Gastrocnemius medialis (tissue), 4 donors: ENCODE results near the gene CARM1. TPM values are rescaled to one million over a fixed set of nuclear protein-coding genes. Genes with fewer than 3 reads are reported as not detected.
"Not testable (repeated sequence)": the region's sequence is repeated elsewhere in the genome, so short reads cannot be mapped to it uniquely, and the experiment has no call there.

Experiments used
- ATAC-seq, 2 donors: fragments of 150-250 bp; one replicate each; pipeline ENCODE4 v1.9.1; 2016
- DNase-seq, 2 donors: peaks; one replicate each; pipeline ENCODE4 v3.0.0-alpha.2; 2019
- H3K27ac ChIP-seq, 4 donors: fragments of 200-600 bp; sonication (generic); 1 replicate in 1 of 4; 2 replicates in 3 of 4; pipeline ENCODE4 v1.5.1; 2016 to 2018; ENCODE audit warnings: mild to moderate bottlenecking in 2 of 4, moderate library complexity in 1 of 4
- H3K27me3 ChIP-seq, 3 donors: fragments of 200-600 bp; sonication (generic) in 2 of 3; 1 replicate in 1 of 3; 2 replicates in 2 of 3; pipeline versions ENCODE4 v1.5.1 to v1.6.0; 2016 to 2019; ENCODE audit warnings: mild to moderate bottlenecking in 1 of 3, moderate library complexity in 1 of 3
- H3K36me3 ChIP-seq, 2 donors: fragments of 200-600 bp; sonication (generic) in 1 of 2; one replicate each; pipeline ENCODE4 v1.5.1; 2017 to 2018
- H3K4me1 ChIP-seq, 2 donors: fragments of 200-600 bp; sonication (generic) in 1 of 2; one replicate each; pipeline ENCODE4 v1.5.1; 2016 to 2017; ENCODE audit warnings: mild to moderate bottlenecking in 2 of 2
- H3K4me3 ChIP-seq, 4 donors: fragments of 200-600 bp; sonication (generic) in 3 of 4; 1 replicate in 1 of 4; 2 replicates in 3 of 4; pipeline ENCODE4 v1.5.1; 2016 to 2019; ENCODE audit warnings: mild to moderate bottlenecking in 2 of 4
- H3K9me3 ChIP-seq, 3 donors: fragments of 200-600 bp; sonication (generic) in 2 of 3; 1 replicate in 1 of 3; 2 replicates in 2 of 3; pipeline ENCODE4 v1.5.1; 2016 to 2019
- POLR2A ChIP-seq, 2 donors: fragments of 450-650 bp; IDR thresholded peaks; one replicate each; pipeline ENCODE4 v1.6.1; 2017; ENCODE audit warnings: antibody characterized with exemption in 2 of 2, mild to moderate bottlenecking in 2 of 2, moderate library complexity in 2 of 2
- in situ Hi-C, 4 donors: fragments of 200-750 bp; cut with MboI; loops; one replicate each; pipeline versions ENCODE4 v1.15.0 to v1.8.0; 2017; ENCODE audit warnings: low sequenced_read_pairs in 4 of 4
- intact Hi-C: fragments of 100-400 bp; cut with DNase I; formaldehyde crosslinking; loops from one replicate; pipeline ENCODE4 v1.15.1; 2023; ENCODE audit warnings: low total_unique reads
- total RNA-seq, 4 donors: library from RNA; depleted of rRNA; stranded (reverse); fragments of >200 nt; gene quantifications; one replicate each; pipeline versions ENCODE4 v1.1.0 to v1.2.3, GENCODE V29; 2016
- TF ChIP-seq, protein P1 (sequence below), 5 experiments: fragments of 450-650 bp in 3 of 5; fragments of 200-600 bp in 2 of 5; sonication (generic) in 2 of 5; IDR thresholded peaks in 4 of 5; conservative IDR thresholded peaks in 1 of 5; 1 replicate in 4 of 5; 2 replicates in 1 of 5; pipeline ENCODE4 v1.5.1; 2016 to 2019; ENCODE audit warnings: antibody characterized with exemption in 5 of 5, mild to moderate bottlenecking in 3 of 5, moderate library complexity in 3 of 5

The CARM1 gene
- total RNA-seq, 4 donors from 2014 or later: 31.2 to 58.5 (median 53.0) TPM

DNA sequence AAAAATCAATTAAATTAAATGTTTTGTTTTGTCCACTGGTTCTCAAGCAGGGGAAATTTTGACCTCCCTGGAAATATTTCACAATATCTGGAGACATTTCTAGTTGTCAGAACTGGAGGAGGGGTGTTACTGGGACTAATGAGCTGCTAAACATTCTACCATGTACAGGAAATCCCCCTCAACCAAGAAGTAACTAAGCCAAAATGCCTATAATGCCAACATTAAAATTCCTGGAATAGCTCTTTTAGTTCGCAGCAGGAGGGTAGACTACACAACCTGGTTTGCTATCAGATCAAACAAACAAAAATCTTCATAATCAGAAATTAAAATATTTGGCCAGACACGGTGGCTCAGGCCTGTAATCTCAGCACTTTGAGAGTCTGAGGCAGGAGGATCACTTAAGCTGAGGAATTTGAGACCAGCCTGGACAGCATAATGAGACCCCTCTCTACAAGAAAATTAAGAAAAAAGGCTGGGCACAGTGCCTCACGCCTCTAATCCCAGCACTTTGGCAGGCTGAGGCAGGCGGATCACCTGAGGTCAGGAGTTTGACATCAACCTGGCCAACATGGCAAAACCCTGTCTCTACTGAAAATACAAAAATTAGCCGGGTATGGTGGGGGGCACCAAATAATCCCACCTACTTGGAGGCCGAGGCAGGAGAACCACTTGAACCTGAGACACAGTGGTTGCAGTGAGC, 75.8 kb downstream of the CARM1 start:
- H3K9me3 ChIP-seq: no peaks in the 10 kb centered on the region
- no peak overlapping the region for H3K4me3 ChIP-seq
- H3K4me1 ChIP-seq: no peaks in the 10 kb centered on the region
- no peaks in the 10 kb centered on the region for H3K36me3 ChIP-seq
- in situ Hi-C loops: loop anchor here in 1 of 4 donors (10.0 kb wide), 1 partner anchor 188 kb away; no protein-coding TSS in a partner anchor
- no peak overlapping the region for H3K27ac ChIP-seq
- ATAC-seq: no peak
- H3K27me3 ChIP-seq: no peaks in the 10 kb centered on the region
- intact Hi-C loops: no loop called here
- no peak for TF ChIP-seq POLR2A (IDR thresholded peaks at IDR 0.05)
- TF ChIP-seq, protein P1, sequence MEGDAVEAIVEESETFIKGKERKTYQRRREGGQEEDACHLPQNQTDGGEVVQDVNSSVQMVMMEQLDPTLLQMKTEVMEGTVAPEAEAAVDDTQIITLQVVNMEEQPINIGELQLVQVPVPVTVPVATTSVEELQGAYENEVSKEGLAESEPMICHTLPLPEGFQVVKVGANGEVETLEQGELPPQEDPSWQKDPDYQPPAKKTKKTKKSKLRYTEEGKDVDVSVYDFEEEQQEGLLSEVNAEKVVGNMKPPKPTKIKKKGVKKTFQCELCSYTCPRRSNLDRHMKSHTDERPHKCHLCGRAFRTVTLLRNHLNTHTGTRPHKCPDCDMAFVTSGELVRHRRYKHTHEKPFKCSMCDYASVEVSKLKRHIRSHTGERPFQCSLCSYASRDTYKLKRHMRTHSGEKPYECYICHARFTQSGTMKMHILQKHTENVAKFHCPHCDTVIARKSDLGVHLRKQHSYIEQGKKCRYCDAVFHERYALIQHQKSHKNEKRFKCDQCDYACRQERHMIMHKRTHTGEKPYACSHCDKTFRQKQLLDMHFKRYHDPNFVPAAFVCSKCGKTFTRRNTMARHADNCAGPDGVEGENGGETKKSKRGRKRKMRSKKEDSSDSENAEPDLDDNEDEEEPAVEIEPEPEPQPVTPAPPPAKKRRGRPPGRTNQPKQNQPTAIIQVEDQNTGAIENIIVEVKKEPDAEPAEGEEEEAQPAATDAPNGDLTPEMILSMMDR (IDR thresholded peaks at IDR 0.05 in 4 of 5, conservative IDR thresholded peaks at IDR 0.05 in 1 of 5): no peak
- no peak for DNase-seq

DNA sequence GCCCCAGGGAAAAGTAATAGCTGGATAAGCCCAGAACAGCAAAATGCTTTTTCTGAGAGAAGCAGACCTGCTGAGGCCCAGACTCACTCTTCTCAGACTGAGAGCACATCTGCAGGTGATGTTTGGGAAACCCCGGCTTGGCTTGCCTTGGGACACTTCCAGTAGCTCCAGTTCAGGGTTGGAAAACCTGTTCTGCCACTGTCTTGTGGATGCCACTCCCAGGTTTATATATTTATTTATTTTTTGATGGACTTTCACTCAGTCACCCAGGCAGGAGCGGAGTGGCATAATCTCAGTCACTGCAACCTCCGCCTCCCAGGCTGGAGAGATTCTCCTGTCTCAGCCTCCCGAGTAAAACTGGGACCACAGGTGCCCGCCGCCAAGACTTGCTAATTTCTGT, 81.5 kb downstream of the CARM1 start:
- intact Hi-C loops (no loop called here), in situ Hi-C loops (no loop called here)
- Histone ChIP-seq H3K9me3 (no peaks in the 10 kb centered on the region), H3K27ac (no peak overlapping the region), H3K4me1 (no peaks in the 10 kb centered on the region), H3K36me3 (no peaks in the 10 kb centered on the region), H3K4me3 (no peak overlapping the region), H3K27me3 (no peaks in the 10 kb centered on the region)
- DNase-seq (no peak), ATAC-seq (no peak)
- no peak for TF ChIP-seq POLR2A (IDR thresholded peaks at IDR 0.05)
- TF ChIP-seq, protein P1 (IDR thresholded peaks at IDR 0.05 in 4 of 5, conservative IDR thresholded peaks at IDR 0.05 in 1 of 5): no peak

DNA sequence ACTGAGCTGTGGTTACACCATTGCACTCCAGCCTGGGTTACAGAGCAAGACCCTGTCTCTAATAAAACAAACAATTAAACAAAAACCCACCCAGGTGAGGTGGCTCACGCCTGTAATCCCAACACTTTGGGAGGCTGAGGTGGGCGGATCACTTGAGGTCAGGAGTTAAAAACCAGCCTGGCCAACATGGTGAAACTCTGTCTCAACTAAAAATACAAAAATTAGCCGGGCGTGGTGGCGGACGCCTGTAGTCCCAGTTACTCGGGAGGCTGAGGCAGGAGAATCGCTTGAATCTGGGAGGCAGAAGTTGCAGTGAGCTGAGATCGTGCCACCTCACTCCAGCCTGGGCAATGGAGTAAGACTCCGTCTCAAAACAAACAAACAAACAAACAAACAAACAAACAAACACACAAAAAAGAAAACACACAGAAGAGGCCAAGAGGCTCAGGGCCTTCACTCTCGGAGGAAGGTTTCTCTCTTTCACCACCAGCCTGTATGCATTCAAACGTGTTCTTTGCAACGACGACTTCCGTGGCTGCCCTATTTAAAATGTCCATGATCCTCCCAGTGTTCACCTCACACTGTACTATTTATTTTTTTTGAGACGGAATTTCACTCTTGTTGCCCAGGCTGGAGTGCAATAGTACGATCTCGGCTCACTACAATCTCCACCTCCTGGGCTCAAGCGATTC, 88.1 kb downstream of the CARM1 start:
- DNase-seq, H3K9me3 ChIP-seq, ATAC-seq, intact Hi-C loops, H3K36me3 ChIP-seq, in situ Hi-C loops, H3K27me3 ChIP-seq: not testable (repeated sequence)
- Histone ChIP-seq H3K4me1 (peaks cover 15 to 17% of the 10 kb centered on the region in 2 donors), H3K4me3 (peak overlapping the region; percentile 72 to 86 (median 80)), H3K27ac (peak overlapping the region; percentile 88 to 99 (median 95))

DNA sequence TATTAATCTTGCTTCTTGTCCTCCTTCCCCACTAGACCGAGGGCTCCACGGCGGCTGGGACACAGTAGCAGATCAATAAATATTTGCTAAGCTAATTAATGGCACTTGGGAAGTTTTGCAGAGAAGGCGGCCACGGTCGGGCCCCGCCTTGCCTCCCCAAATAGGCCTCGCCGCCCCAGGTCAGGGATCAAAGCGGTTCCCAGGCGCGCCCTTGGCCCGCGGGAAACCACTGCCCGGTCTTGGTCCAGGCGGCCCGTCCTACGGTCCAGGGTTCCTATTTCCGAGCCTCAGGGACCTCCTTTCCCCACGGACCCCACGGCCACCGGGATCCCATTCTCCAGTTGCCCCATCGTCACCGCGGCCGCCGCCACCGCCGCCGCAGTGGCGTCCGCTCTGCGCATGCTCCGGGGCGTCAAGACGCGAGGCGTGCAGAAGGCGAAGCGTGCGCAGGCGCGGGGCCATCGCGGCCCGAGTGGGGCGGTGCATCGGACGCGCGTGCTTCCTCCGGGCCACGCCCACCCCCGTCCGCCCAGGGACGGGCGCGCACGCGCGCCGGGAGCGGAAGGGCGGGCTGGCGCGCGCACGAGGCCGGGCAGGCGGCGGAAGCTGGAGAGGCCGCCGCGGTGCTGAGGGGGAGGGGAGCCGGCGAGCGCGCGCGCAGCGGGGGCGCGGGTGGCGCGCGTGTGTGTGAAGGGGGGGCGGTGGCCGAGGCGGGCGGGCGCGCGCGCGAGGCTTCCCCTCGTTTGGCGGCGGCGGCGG, 89.1 kb downstream of the CARM1 start, which contains the start of gene SMARCA4:
SMARCA4 (plus strand) TSS at position 717 of the 759 bp plus-strand sequence. CDS start 23,122 bp downstream, outside the sequence.
- H3K9me3 ChIP-seq: no peaks in the 10 kb centered on the region
- intact Hi-C loops: loop anchor here (1.0 to 10.0 kb wide), 4 partner anchors 32 to 306 kb away; partner anchors contain the start of genes ILF3, KANK2, TIMM29 and TMED1
- in situ Hi-C loops: no loop called here
- peak within 1 kb of the TSS; percentile 72 to 91 (median 86) for H3K4me3 ChIP-seq
- ATAC-seq (peak; percentile 91 to 93), DNase-seq (peak; percentile 93 to 97)
- H3K4me1 ChIP-seq: peaks cover 23 to 24% of the 10 kb centered on the region in 2 donors
- H3K36me3 ChIP-seq: no peaks in the 10 kb centered on the region
- H3K27ac ChIP-seq: peak within 1 kb of the TSS; percentile 88 to 99 (median 95)
- TF ChIP-seq POLR2A (IDR thresholded peaks at IDR 0.05): peak; percentile 96 to 97
- TF ChIP-seq, protein P1 (IDR thresholded peaks at IDR 0.05 in 4 of 5, conservative IDR thresholded peaks at IDR 0.05 in 1 of 5): no peak
- H3K27me3 ChIP-seq: no peaks in the 10 kb centered on the region
